ENCODE measurements around the gene LCN2. TPM values are rescaled to one million over a fixed set of nuclear protein-coding genes. Genes with fewer than 3 reads are reported as not detected.

Gene LCN2
- total RNA-seq, 1 experiment from 2014 or later = not detected

- no peaks in the 10 kb centered on the region for H3K27me3 ChIP-seq (ENCODE audit: low read length)
- H3K36me3 ChIP-seq (ENCODE audit: insufficient read depth, low read length) = no peaks in the 10 kb centered on the region
- no peak overlapping the region for H3K4me3 ChIP-seq (ENCODE audit: low read length)
- H3K9me2 ChIP-seq (replicated peaks; ENCODE audit: insufficient read depth, low read length) = no peaks in the 10 kb centered on the region
- H3K9ac ChIP-seq (ENCODE audit: low read length) = no peak overlapping the region
- no peaks in the 10 kb centered on the region for H4K20me1 ChIP-seq (ENCODE audit: insufficient read depth, low read depth, low read length)
- H3K9me3 ChIP-seq (ENCODE audit: low read length) = no peaks in the 10 kb centered on the region
- H3K4me1 ChIP-seq (ENCODE audit: low read length) = no peaks in the 10 kb centered on the region
- no peak overlapping the region for H3K27ac ChIP-seq (ENCODE audit: low read length)
- H2AFZ ChIP-seq (ENCODE audit: low read length) = no peak overlapping the region
- no peak overlapping the region for H3K4me2 ChIP-seq (ENCODE audit: low read depth, low read length, poor library complexity, severe bottlenecking)
- no peaks in the 10 kb centered on the region for H3K79me2 ChIP-seq (ENCODE audit: low read length)
- no peak for DNase-seq
Observed at GRCh38 chr9:128141604-128142003, 7.6 kb upstream of the LCN2 start.

- Histone ChIP-seq H3K9me2 (replicated peaks; ENCODE audit: insufficient read depth, low read length) (no peaks in the 10 kb centered on the region), H3K9ac (ENCODE audit: low read length) (no peak overlapping the region), H4K20me1 (ENCODE audit: insufficient read depth, low read depth, low read length) (no peaks in the 10 kb centered on the region), H2AFZ (ENCODE audit: low read length) (no peak overlapping the region), H3K4me1 (ENCODE audit: low read length) (no peaks in the 10 kb centered on the region), H3K4me2 (ENCODE audit: low read depth, low read length, poor library complexity, severe bottlenecking) (no peak overlapping the region), H3K27me3 (ENCODE audit: low read length) (no peaks in the 10 kb centered on the region), H3K36me3 (ENCODE audit: insufficient read depth, low read length) (no peaks in the 10 kb centered on the region), H3K4me3 (ENCODE audit: low read length) (no peak overlapping the region), H3K27ac (ENCODE audit: low read length) (no peak overlapping the region), H3K9me3 (ENCODE audit: low read length) (no peaks in the 10 kb centered on the region), H3K79me2 (ENCODE audit: low read length) (no peaks in the 10 kb centered on the region)
- no peak for DNase-seq
Observed at GRCh38 chr9:128142061-128142460, 7.2 kb upstream of the LCN2 start.

- no peaks in the 10 kb centered on the region for H3K9me3 ChIP-seq (ENCODE audit: low read length)
Observed at GRCh38 chr9:128142596-128142995, 6.7 kb upstream of the LCN2 start.

DNA sequence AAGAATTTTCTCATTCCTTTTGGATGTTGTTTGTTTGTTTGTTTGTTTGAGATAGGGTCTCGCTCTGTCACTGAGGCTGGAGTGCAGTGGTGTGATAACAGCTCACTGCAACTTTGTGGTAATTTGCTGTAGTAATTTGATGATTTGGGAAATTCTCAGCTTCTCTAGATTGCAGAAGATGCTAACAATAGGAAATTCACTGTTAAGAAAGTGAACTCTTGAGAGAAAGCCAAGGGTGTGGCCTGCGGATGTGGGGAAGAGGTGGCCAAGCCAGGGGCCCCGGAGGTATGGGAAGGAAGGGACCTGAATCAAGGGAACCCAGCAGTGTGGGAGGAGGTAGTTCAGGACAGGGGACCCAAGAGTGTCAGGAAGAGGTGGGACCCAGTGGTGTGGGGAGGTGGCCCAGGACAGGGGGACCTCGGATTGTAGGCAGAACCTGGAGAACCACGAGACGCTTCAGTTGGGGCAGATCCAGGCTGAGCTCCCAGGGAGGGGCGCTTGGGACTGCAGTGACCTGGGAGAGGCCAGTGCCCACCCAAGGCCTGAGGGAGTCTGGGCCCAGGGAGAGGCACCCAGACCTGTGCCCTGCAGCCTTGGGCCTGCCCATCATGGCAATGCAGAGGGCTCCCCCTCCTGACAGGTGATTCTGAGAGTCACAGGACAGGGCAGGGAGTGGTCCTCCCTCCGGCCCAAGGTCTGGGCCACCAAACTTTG, 5.6 kb upstream of the LCN2 start:
- Histone ChIP-seq H3K27me3 (ENCODE audit: low read length) (no peaks in the 10 kb centered on the region), H3K27ac (ENCODE audit: low read length) (no peak overlapping the region), H3K4me2 (ENCODE audit: low read depth, low read length, poor library complexity, severe bottlenecking) (no peak overlapping the region), H4K20me1 (ENCODE audit: insufficient read depth, low read depth, low read length) (no peaks in the 10 kb centered on the region), H3K9me2 (replicated peaks; ENCODE audit: insufficient read depth, low read length) (no peaks in the 10 kb centered on the region), H3K9ac (ENCODE audit: low read length) (no peak overlapping the region), H3K4me3 (ENCODE audit: low read length) (no peak overlapping the region), H3K79me2 (ENCODE audit: low read length) (no peaks in the 10 kb centered on the region), H3K36me3 (ENCODE audit: insufficient read depth, low read length) (no peaks in the 10 kb centered on the region), H3K4me1 (ENCODE audit: low read length) (no peaks in the 10 kb centered on the region), H2AFZ (ENCODE audit: low read length) (no peak overlapping the region), H3K9me3 (ENCODE audit: low read length) (no peaks in the 10 kb centered on the region)
- DNase-seq = no peak

More at GRCh38 chr9:128142596-128142995, 6.7 kb upstream of the LCN2 start:
- H2AFZ ChIP-seq (ENCODE audit: low read length) = no peak overlapping the region
- H3K9ac ChIP-seq (ENCODE audit: low read length) = no peak overlapping the region
- no peaks in the 10 kb centered on the region for H4K20me1 ChIP-seq (ENCODE audit: insufficient read depth, low read depth, low read length)
- no peak overlapping the region for H3K4me2 ChIP-seq (ENCODE audit: low read depth, low read length, poor library complexity, severe bottlenecking)
- H3K4me1 ChIP-seq (ENCODE audit: low read length) = no peaks in the 10 kb centered on the region
- H3K4me3 ChIP-seq (ENCODE audit: low read length) = no peak overlapping the region
- no peaks in the 10 kb centered on the region for H3K27me3 ChIP-seq (ENCODE audit: low read length)
- DNase-seq = no peak
- H3K79me2 ChIP-seq (ENCODE audit: low read length) = no peaks in the 10 kb centered on the region
- H3K9me2 ChIP-seq (replicated peaks; ENCODE audit: insufficient read depth, low read length) = no peaks in the 10 kb centered on the region
- H3K36me3 ChIP-seq (ENCODE audit: insufficient read depth, low read length) = no peaks in the 10 kb centered on the region
- H3K27ac ChIP-seq (ENCODE audit: low read length) = no peak overlapping the region

- no peak overlapping the region for H3K9ac ChIP-seq (ENCODE audit: low read length)
- H3K4me3 ChIP-seq (ENCODE audit: low read length) = no peak overlapping the region
- no peaks in the 10 kb centered on the region for H3K79me2 ChIP-seq (ENCODE audit: low read length)
- no peaks in the 10 kb centered on the region for H4K20me1 ChIP-seq (ENCODE audit: insufficient read depth, low read depth, low read length)
- H3K27me3 ChIP-seq (ENCODE audit: low read length) = no peaks in the 10 kb centered on the region
- H3K4me1 ChIP-seq (ENCODE audit: low read length) = no peaks in the 10 kb centered on the region
- H3K4me2 ChIP-seq (ENCODE audit: low read depth, low read length, poor library complexity, severe bottlenecking) = no peak overlapping the region
- no peaks in the 10 kb centered on the region for H3K9me3 ChIP-seq (ENCODE audit: low read length)
- no peak overlapping the region for H3K27ac ChIP-seq (ENCODE audit: low read length)
- DNase-seq = no peak
- H2AFZ ChIP-seq (ENCODE audit: low read length) = no peak overlapping the region
- H3K36me3 ChIP-seq (ENCODE audit: insufficient read depth, low read length) = no peaks in the 10 kb centered on the region
- no peaks in the 10 kb centered on the region for H3K9me2 ChIP-seq (replicated peaks; ENCODE audit: insufficient read depth, low read length)
Observed at GRCh38 chr9:128144239-128145181, 4.7 kb upstream of the LCN2 start.

- no peak overlapping the region for H3K9ac ChIP-seq (ENCODE audit: low read length)
- H3K27ac ChIP-seq (ENCODE audit: low read length) = no peak overlapping the region
- H3K9me2 ChIP-seq (replicated peaks; ENCODE audit: insufficient read depth, low read length) = no peaks in the 10 kb centered on the region
- H3K79me2 ChIP-seq (ENCODE audit: low read length) = no peaks in the 10 kb centered on the region
- no peaks in the 10 kb centered on the region for H3K4me1 ChIP-seq (ENCODE audit: low read length)
- no peak overlapping the region for H3K4me2 ChIP-seq (ENCODE audit: low read depth, low read length, poor library complexity, severe bottlenecking)
- no peak overlapping the region for H2AFZ ChIP-seq (ENCODE audit: low read length)
- no peaks in the 10 kb centered on the region for H3K27me3 ChIP-seq (ENCODE audit: low read length)
- DNase-seq = no peak
- H3K9me3 ChIP-seq (ENCODE audit: low read length) = no peaks in the 10 kb centered on the region
- no peaks in the 10 kb centered on the region for H4K20me1 ChIP-seq (ENCODE audit: insufficient read depth, low read depth, low read length)
- H3K4me3 ChIP-seq (ENCODE audit: low read length) = no peak overlapping the region
- no peaks in the 10 kb centered on the region for H3K36me3 ChIP-seq (ENCODE audit: insufficient read depth, low read length)
Observed at GRCh38 chr9:128145536-128145935, 3.7 kb upstream of the LCN2 start.

GRCh38 chr9:128145951-128146351, 3.3 kb upstream of the LCN2 start:
- H3K9me3 ChIP-seq (ENCODE audit: low read length) = no peaks in the 10 kb centered on the region
- no peak overlapping the region for H3K4me2 ChIP-seq (ENCODE audit: low read depth, low read length, poor library complexity, severe bottlenecking)
- H3K9ac ChIP-seq (ENCODE audit: low read length) = no peak overlapping the region
- no peaks in the 10 kb centered on the region for H3K79me2 ChIP-seq (ENCODE audit: low read length)
- H3K27me3 ChIP-seq (ENCODE audit: low read length) = no peaks in the 10 kb centered on the region
- no peak overlapping the region for H2AFZ ChIP-seq (ENCODE audit: low read length)
- DNase-seq = no peak
- H3K27ac ChIP-seq (ENCODE audit: low read length) = no peak overlapping the region
- H3K36me3 ChIP-seq (ENCODE audit: insufficient read depth, low read length) = no peaks in the 10 kb centered on the region
- no peaks in the 10 kb centered on the region for H3K9me2 ChIP-seq (replicated peaks; ENCODE audit: insufficient read depth, low read length)
- H4K20me1 ChIP-seq (ENCODE audit: insufficient read depth, low read depth, low read length) = no peaks in the 10 kb centered on the region
- no peaks in the 10 kb centered on the region for H3K4me1 ChIP-seq (ENCODE audit: low read length)
- no peak overlapping the region for H3K4me3 ChIP-seq (ENCODE audit: low read length)

GRCh38 chr9:128146591-128147120, 2.6 kb upstream of the LCN2 start:
- no peaks in the 10 kb centered on the region for H3K79me2 ChIP-seq (ENCODE audit: low read length)
- H4K20me1 ChIP-seq (ENCODE audit: insufficient read depth, low read depth, low read length) = no peaks in the 10 kb centered on the region
- no peaks in the 10 kb centered on the region for H3K36me3 ChIP-seq (ENCODE audit: insufficient read depth, low read length)
- no peak overlapping the region for H2AFZ ChIP-seq (ENCODE audit: low read length)
- DNase-seq = no peak
- no peak overlapping the region for H3K27ac ChIP-seq (ENCODE audit: low read length)
- no peaks in the 10 kb centered on the region for H3K27me3 ChIP-seq (ENCODE audit: low read length)
- no peak overlapping the region for H3K9ac ChIP-seq (ENCODE audit: low read length)
- no peaks in the 10 kb centered on the region for H3K9me2 ChIP-seq (replicated peaks; ENCODE audit: insufficient read depth, low read length)
- no peaks in the 10 kb centered on the region for H3K4me1 ChIP-seq (ENCODE audit: low read length)
- H3K4me3 ChIP-seq (ENCODE audit: low read length) = no peak overlapping the region
- no peaks in the 10 kb centered on the region for H3K9me3 ChIP-seq (ENCODE audit: low read length)
- H3K4me2 ChIP-seq (ENCODE audit: low read depth, low read length, poor library complexity, severe bottlenecking) = no peak overlapping the region

Data from Karpas-422 (cell line).